Measurements from ENCODE around the gene ADGRB2. TPM values are rescaled to one million over a fixed set of nuclear protein-coding genes. Genes with fewer than 3 reads are reported as not detected.

The ADGRB2 gene
- total RNA-seq, 2 experiments from 2014 or later, result 4.0 to 11.4 TPM

GRCh38 chr1:31774495-31774894, 10.4 kb upstream of the ADGRB2 start:
- Histone ChIP-seq H3K79me2 (ENCODE audit: insufficient read depth, low read depth, low read length) (no peaks in the 10 kb centered on the region), H3K36me3 (ENCODE audit: insufficient read depth, low read length) (no peaks in the 10 kb centered on the region), H3K9me2 (ENCODE audit: insufficient read depth, low read length) (no peaks in the 10 kb centered on the region), H3K4me1 (ENCODE audit: insufficient read depth, low read length, poor library complexity, severe bottlenecking) (peaks cover 21% of the 10 kb centered on the region), H3K4me3 (ENCODE audit: low read depth, low read length, poor library complexity, severe bottlenecking) (no peak overlapping the region), H2AFZ (ENCODE audit: low read length) (no peak overlapping the region), H4K20me1 (ENCODE audit: insufficient read depth, low read length) (no peaks in the 10 kb centered on the region), H3K9me3 (ENCODE audit: low read length) (no peaks in the 10 kb centered on the region), H3K27ac (ENCODE audit: low read depth, low read length, poor library complexity, severe bottlenecking) (no peak overlapping the region), H3K4me2 (ENCODE audit: low read length) (no peak overlapping the region)
- no TSS peak for BruUV-seq (replicated peaks)
- intact Hi-C loops (cut with micrococcal nuclease; ENCODE audit: unreplicated experiment), result no loop called here
- TF ChIP-seq EZH2phosphoT487 (IDR thresholded peaks at IDR 0.05; ENCODE audit: borderline replicate concordance, low read depth, low read length), result no peak
- no peak for DNase-seq (ENCODE audit: low spot score)
- ChIA-PET CTCF (ENCODE audit: unreplicated experiment) (no interaction called here), POLR2A (no interaction called here)

- CTCF ChIA-PET (ENCODE audit: unreplicated experiment), result no interaction called here
- Histone ChIP-seq H3K9me3 (ENCODE audit: low read length) (no peaks in the 10 kb centered on the region), H3K27ac (ENCODE audit: low read depth, low read length, poor library complexity, severe bottlenecking) (no peak overlapping the region), H3K4me2 (ENCODE audit: low read length) (no peak overlapping the region), H3K4me3 (ENCODE audit: low read depth, low read length, poor library complexity, severe bottlenecking) (no peak overlapping the region), H2AFZ (ENCODE audit: low read length) (no peak overlapping the region), H3K4me1 (ENCODE audit: insufficient read depth, low read length, poor library complexity, severe bottlenecking) (peaks cover 27% of the 10 kb centered on the region), H3K9me2 (ENCODE audit: insufficient read depth, low read length) (no peaks in the 10 kb centered on the region), H3K36me3 (ENCODE audit: insufficient read depth, low read length) (no peaks in the 10 kb centered on the region), H3K79me2 (ENCODE audit: insufficient read depth, low read depth, low read length) (no peaks in the 10 kb centered on the region), H4K20me1 (ENCODE audit: insufficient read depth, low read length) (no peaks in the 10 kb centered on the region)
- no peak for DNase-seq (ENCODE audit: low spot score)
- BruUV-seq (replicated peaks), result no TSS peak
- POLR2A ChIA-PET, result no interaction called here
- no peak for TF ChIP-seq EZH2phosphoT487 (IDR thresholded peaks at IDR 0.05; ENCODE audit: borderline replicate concordance, low read depth, low read length)
- TF ChIP-seq CTCF (conservative IDR thresholded peaks at IDR 0.05; ENCODE audit: low read length), result no peak
- intact Hi-C loops (cut with micrococcal nuclease; ENCODE audit: unreplicated experiment), result no loop called here
These were observed 9.7 kb upstream of the ADGRB2 start for GRCh38 chr1:31773861-31774260.

- Histone ChIP-seq H3K9me3 (ENCODE audit: low read length) (no peaks in the 10 kb centered on the region), H3K4me2 (ENCODE audit: low read length) (peak overlapping the region; percentile 61; the same call in 1 of the 2 replicates), H2AFZ (ENCODE audit: low read length) (no peak overlapping the region), H3K9me2 (ENCODE audit: insufficient read depth, low read length) (no peaks in the 10 kb centered on the region), H4K20me1 (ENCODE audit: insufficient read depth, low read length) (no peaks in the 10 kb centered on the region), H3K4me3 (ENCODE audit: low read depth, low read length, poor library complexity, severe bottlenecking) (peak overlapping the region; percentile 49), H3K79me2 (ENCODE audit: insufficient read depth, low read depth, low read length) (no peaks in the 10 kb centered on the region), H3K36me3 (ENCODE audit: insufficient read depth, low read length) (no peaks in the 10 kb centered on the region), H3K4me1 (ENCODE audit: insufficient read depth, low read length, poor library complexity, severe bottlenecking) (peaks cover 32% of the 10 kb centered on the region), H3K27ac (ENCODE audit: low read depth, low read length, poor library complexity, severe bottlenecking) (no peak overlapping the region)
- no peak for DNase-seq (ENCODE audit: low spot score)
- ChIA-PET CTCF (ENCODE audit: unreplicated experiment) (no interaction called here), POLR2A (no interaction called here)
- TF ChIP-seq CTCF (conservative IDR thresholded peaks at IDR 0.05; ENCODE audit: low read length), result no peak
- no peak for TF ChIP-seq EZH2phosphoT487 (IDR thresholded peaks at IDR 0.05; ENCODE audit: borderline replicate concordance, low read depth, low read length)
- no TSS peak for BruUV-seq (replicated peaks)
- intact Hi-C loops (cut with micrococcal nuclease; ENCODE audit: unreplicated experiment), result no loop called here
These were observed 8.6 kb upstream of the ADGRB2 start for GRCh38 chr1:31772669-31773248.

Data from OCI-LY7 (cell line).